ENCODE data around the gene SNX15.
"Not testable (repeated sequence)": the region's sequence is repeated elsewhere in the genome, so short reads cannot be mapped to it uniquely, and the experiment has no call there.

GRCh38 chr11:65003968-65004367 is 23.3 kb upstream of the SNX15 start:
- not testable (repeated sequence) for TF ChIP-seq EZH2 (IDR thresholded peaks at IDR 0.05; ENCODE audit: borderline replicate concordance, low read length); CTCF (IDR thresholded peaks at IDR 0.05; ENCODE audit: low read length)

All from OCI-LY1 (cell line).